OCI-LY7 (cell line): Measurements from ENCODE around the gene SCN5A. TPM values are rescaled to one million over a fixed set of nuclear protein-coding genes. Genes with fewer than 3 reads are reported as not detected.

Experiments used
- BruUV-seq: library from RNA; stranded (reverse); fragments of 400-500 nt; replicated peaks from 2 replicates; lab custom pipeline; 2021; lab: Mats Ljungman, UMichigan
- CTCF ChIA-PET: fragments of 300-600 bp; sonication (Branson Sonifier 250); formaldehyde crosslinking; loops from one replicate; lab custom pipeline; 2022; ENCODE audit warnings: antibody characterized with exemption; ENCODE audit not compliant: unreplicated experiment; lab: Charles Lee
- POLR2A ChIA-PET: fragments of 300-600 bp; sonication (Branson Sonifier 250); formaldehyde crosslinking; loops from one replicate; lab custom pipeline; 2022; ENCODE audit warnings: antibody characterized with exemption; lab: Charles Lee
- DNase-seq: peaks from one replicate; pipeline ENCODE4 v3.0.0-alpha.2; 2015; ENCODE audit warnings: low spot score
- H2AFZ ChIP-seq: fragments of 200-600 bp; sonication (generic), shearing (Covaris generic); 2 replicates; pipeline ENCODE4 v1.6.1; 2014; ENCODE audit warnings: mild to moderate bottlenecking, antibody characterized with exemption, low read length, moderate library complexity
- H3K27ac ChIP-seq: fragments of 200-600 bp; sonication (generic); 2 replicates; pipeline ENCODE4 v1.5.1; 2014; ENCODE audit warnings: mixed run types, low read depth, mild to moderate bottlenecking, moderate library complexity, low read length, inconsistent platforms; ENCODE audit not compliant: poor library complexity, severe bottlenecking
- H3K36me3 ChIP-seq: fragments of 200-600 bp; sonication (generic); 2 replicates; pipeline ENCODE4 v1.6.1; 2014; ENCODE audit warnings: mild to moderate bottlenecking, antibody characterized with exemption, low read length, moderate library complexity, mixed read lengths; ENCODE audit not compliant: insufficient read depth
- H3K4me1 ChIP-seq: fragments of 200-600 bp; sonication (generic); 2 replicates; pipeline ENCODE4 v1.5.1; 2014; ENCODE audit warnings: mild to moderate bottlenecking, low read length; ENCODE audit not compliant: insufficient read depth, poor library complexity, severe bottlenecking
- H3K4me2 ChIP-seq: fragments of 200-600 bp; sonication (generic); 2 replicates; pipeline ENCODE4 v1.6.1; 2014; ENCODE audit warnings: mild to moderate bottlenecking, low read length
- H3K4me3 ChIP-seq: fragments of 200-600 bp; sonication (generic); 2 replicates; pipeline ENCODE4 v1.5.1; 2014; ENCODE audit warnings: mild to moderate bottlenecking, low read depth, low read length; ENCODE audit not compliant: poor library complexity, severe bottlenecking
- H3K79me2 ChIP-seq: fragments of 200-600 bp; sonication (generic); 2 replicates; pipeline ENCODE4 v1.6.1; 2016; ENCODE audit warnings: low read depth, mild to moderate bottlenecking, low read length, moderate library complexity, mixed read lengths; ENCODE audit not compliant: insufficient read depth
- H3K9me2 ChIP-seq: fragments of 200-600 bp; sonication (generic); 2 replicates; pipeline ENCODE4 v1.6.1; 2016; ENCODE audit warnings: mild to moderate bottlenecking, low read length, mixed read lengths; ENCODE audit not compliant: insufficient read depth
- H3K9me3 ChIP-seq: fragments of 200-600 bp; sonication (generic); 2 replicates; pipeline ENCODE4 v1.6.1; 2014; ENCODE audit warnings: mild to moderate bottlenecking, mixed run types, low read length, mixed read lengths
- H4K20me1 ChIP-seq: fragments of 200-600 bp; sonication (generic); 2 replicates; pipeline ENCODE4 v1.6.1; 2014; ENCODE audit warnings: mild to moderate bottlenecking, antibody characterized with exemption, low read length, moderate library complexity, mixed read lengths; ENCODE audit not compliant: insufficient read depth
- CTCF ChIP-seq: fragments of 200-600 bp; sonication (generic); conservative IDR thresholded peaks from 2 replicates; pipeline ENCODE4 v1.5.1; 2014; ENCODE audit warnings: mild to moderate bottlenecking, antibody characterized with exemption, low read length, moderate library complexity, mixed read lengths
- EZH2phosphoT487 ChIP-seq: fragments of 200-600 bp; sonication (generic); IDR thresholded peaks from 2 replicates; pipeline ENCODE4 v1.6.1; 2018; ENCODE audit warnings: low read depth, borderline replicate concordance, mild to moderate bottlenecking, mixed run types, antibody characterized with exemption, low read length, moderate library complexity, mixed read lengths
- intact Hi-C: fragments of 100-400 bp; cut with micrococcal nuclease; formaldehyde crosslinking; loops from one replicate; pipeline ENCODE4 v1.10.0; 2022; ENCODE audit not compliant: unreplicated experiment
- total RNA-seq, 2 experiments: library from RNA; depleted of rRNA in 1 of 2; stranded (reverse); fragments of >200 nt in 1 of 2; shearing (Covaris generic) in 1 of 2; gene quantifications; 2 replicates each; pipeline ENCODE4 v1.2.3, GENCODE V29; 2014 to 2022

The SCN5A gene
- total RNA-seq, 2 experiments from 2014 or later = not detected

GRCh38 chr3:38543586-38543985 lies 105.9 kb downstream of the SCN5A start:
- ChIA-PET POLR2A (no interaction called here), CTCF (no interaction called here)
- no peak for TF ChIP-seq EZH2phosphoT487
- TF ChIP-seq CTCF = no peak

GRCh38 chr3:38542401-38543298 lies 106.8 kb downstream of the SCN5A start:
- DNase-seq = no peak
- Histone ChIP-seq H3K79me2 (no peaks in the 10 kb centered on the region), H3K27ac (no peak overlapping the region), H2AFZ (no peak overlapping the region), H3K36me3 (no peaks in the 10 kb centered on the region), H3K4me3 (no peak overlapping the region), H3K9me2 (no peaks in the 10 kb centered on the region), H4K20me1 (no peaks in the 10 kb centered on the region), H3K4me1 (no peaks in the 10 kb centered on the region), H3K4me2 (no peak overlapping the region), H3K9me3 (no peaks in the 10 kb centered on the region)
- ChIA-PET CTCF (no interaction called here), POLR2A (no interaction called here)
- no TSS peak for BruUV-seq
- TF ChIP-seq CTCF = no peak
- TF ChIP-seq EZH2phosphoT487 = no peak
- intact Hi-C loops = no loop called here

More at GRCh38 chr3:38543586-38543985, 105.9 kb downstream of the SCN5A start:
- no peaks in the 10 kb centered on the region for H3K9me3 ChIP-seq
- H4K20me1 ChIP-seq = no peaks in the 10 kb centered on the region
- H3K9me2 ChIP-seq = no peaks in the 10 kb centered on the region
- no peaks in the 10 kb centered on the region for H3K79me2 ChIP-seq
- intact Hi-C loops = no loop called here
- no peaks in the 10 kb centered on the region for H3K36me3 ChIP-seq
- H2AFZ ChIP-seq = no peak overlapping the region
- DNase-seq = no peak
- H3K27ac ChIP-seq = no peak overlapping the region
- no TSS peak for BruUV-seq
- H3K4me3 ChIP-seq = no peak overlapping the region
- no peak overlapping the region for H3K4me2 ChIP-seq
- H3K4me1 ChIP-seq = no peaks in the 10 kb centered on the region

- Histone ChIP-seq H3K36me3 (no peaks in the 10 kb centered on the region), H3K9me3 (no peaks in the 10 kb centered on the region), H3K4me2 (no peak overlapping the region), H3K27ac (no peak overlapping the region), H3K4me1 (no peaks in the 10 kb centered on the region), H3K79me2 (no peaks in the 10 kb centered on the region), H2AFZ (no peak overlapping the region), H4K20me1 (no peaks in the 10 kb centered on the region), H3K4me3 (no peak overlapping the region), H3K9me2 (no peaks in the 10 kb centered on the region)
- ChIA-PET CTCF (no interaction called here), POLR2A (no interaction called here)
- TF ChIP-seq EZH2phosphoT487 (no peak), CTCF (no peak)
- no peak for DNase-seq
- intact Hi-C loops = no loop called here
- BruUV-seq = no TSS peak
Measured at GRCh38 chr3:38541806-38542205, 107.7 kb downstream of the SCN5A start.
